ENCODE data around the gene GPR12.

GPR12 gene

DNA sequence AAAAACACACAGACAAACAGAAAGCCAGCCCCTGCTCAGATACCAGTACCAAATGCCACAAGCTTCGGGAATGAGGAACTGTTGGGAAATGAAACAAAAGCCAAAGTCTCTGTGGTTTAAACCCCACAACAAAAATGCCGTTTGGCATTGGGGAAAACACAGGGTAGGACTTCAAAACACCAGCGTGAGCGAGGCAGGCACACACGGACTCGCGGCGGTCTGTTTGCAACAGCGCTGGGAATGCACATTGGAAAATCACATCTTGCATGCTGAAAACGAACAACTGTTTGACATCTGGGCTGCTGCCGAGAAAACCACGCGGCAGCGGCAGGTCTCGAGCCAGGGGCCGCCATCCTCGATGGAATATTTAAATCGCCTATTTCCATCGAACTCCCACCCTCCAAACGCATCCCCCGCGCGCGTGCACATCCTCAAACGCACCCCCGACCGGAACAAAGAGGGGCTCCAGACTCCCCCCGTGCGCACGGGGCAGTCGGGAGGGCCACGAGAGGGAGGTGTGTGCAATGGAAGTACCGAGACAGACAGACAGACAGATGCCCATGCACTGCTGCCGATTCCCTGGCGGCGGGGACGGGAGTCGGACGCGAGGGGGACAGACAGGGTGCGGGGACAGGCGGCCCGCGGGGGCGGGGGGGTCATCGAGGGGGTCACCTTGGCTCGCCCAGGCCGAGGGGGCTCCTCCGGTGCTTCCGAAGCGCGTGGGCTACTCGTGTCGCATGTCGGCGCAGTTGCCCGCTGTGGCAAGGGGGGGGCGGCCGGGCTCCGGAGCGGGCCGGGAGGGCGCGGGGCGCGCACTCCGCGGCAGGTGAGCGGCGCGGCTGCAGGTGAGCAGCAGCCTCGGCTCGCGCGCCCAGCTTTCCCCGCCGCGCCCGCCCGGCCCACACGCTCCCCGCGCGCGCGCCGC is at the start of gene GPR12:
Gene GPR12 (minus strand): TSS at position 880 of the 925 bp plus-strand sequence. CDS start 959 bp downstream, outside the sequence.
- DNase-seq, result no peak

- DNase-seq, result no peak
Observed at GRCh38 chr13:26810095-26810494, 49.5 kb upstream of the GPR12 start.

- no peak for DNase-seq
Observed at GRCh38 chr13:26806891-26807290, 46.3 kb upstream of the GPR12 start.

DNA sequence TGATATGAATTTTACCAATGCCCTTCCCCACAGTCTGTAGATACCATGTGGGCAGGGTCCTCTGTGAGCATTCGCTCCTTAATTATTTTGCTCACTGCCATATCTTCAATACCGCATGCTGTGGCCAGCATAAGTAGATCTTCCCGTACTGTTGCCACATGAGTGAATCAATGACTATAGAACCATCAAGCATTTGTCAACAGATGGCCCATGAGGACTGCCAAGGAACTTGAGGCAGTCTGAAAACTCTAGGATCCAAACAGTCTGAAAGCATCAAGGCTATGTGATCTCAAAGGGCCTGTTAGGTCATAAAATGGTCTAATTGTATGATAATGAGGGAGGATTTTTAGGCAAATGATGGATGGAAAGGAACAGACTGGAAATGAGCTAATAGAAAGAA is 27.4 kb upstream of the GPR12 start:
- no peak for DNase-seq

- DNase-seq, result no peak
Observed at GRCh38 chr13:26786651-26787295, 26.2 kb upstream of the GPR12 start.

- DNase-seq, result peak; percentile 30
Observed at GRCh38 chr13:26785838-26786630, 25.4 kb upstream of the GPR12 start.

- DNase-seq, result no peak
Observed at GRCh38 chr13:26784704-26785639, 24.4 kb upstream of the GPR12 start.

GRCh38 chr13:26780411-26780810 is 19.8 kb upstream of the GPR12 start:
- no peak for DNase-seq

GRCh38 chr13:26779321-26779720 is 18.7 kb upstream of the GPR12 start:
- no peak for DNase-seq

GRCh38 chr13:26772531-26772930 is 11.9 kb upstream of the GPR12 start:
- no peak for DNase-seq

DNA sequence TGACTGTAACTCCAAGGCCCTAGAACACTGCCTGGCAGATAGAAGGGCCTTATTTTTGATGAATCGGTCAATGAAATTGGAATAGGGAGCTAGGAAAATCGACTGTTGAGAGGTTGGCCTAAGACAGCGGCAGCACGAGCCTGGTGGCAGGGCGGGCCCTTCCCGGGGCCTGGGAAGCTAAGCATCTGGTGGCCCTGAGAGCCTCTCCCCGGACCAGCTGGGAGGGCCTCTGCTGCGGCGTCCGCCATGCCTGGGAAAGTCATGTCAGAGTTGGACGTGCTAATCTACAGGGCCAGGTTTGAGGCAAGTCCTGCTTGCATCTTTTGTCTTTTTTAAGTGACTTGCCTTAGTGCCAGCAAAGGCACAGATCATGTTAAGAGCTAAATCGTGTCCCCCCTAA is 11.2 kb upstream of the GPR12 start:
- no peak for DNase-seq

DNA sequence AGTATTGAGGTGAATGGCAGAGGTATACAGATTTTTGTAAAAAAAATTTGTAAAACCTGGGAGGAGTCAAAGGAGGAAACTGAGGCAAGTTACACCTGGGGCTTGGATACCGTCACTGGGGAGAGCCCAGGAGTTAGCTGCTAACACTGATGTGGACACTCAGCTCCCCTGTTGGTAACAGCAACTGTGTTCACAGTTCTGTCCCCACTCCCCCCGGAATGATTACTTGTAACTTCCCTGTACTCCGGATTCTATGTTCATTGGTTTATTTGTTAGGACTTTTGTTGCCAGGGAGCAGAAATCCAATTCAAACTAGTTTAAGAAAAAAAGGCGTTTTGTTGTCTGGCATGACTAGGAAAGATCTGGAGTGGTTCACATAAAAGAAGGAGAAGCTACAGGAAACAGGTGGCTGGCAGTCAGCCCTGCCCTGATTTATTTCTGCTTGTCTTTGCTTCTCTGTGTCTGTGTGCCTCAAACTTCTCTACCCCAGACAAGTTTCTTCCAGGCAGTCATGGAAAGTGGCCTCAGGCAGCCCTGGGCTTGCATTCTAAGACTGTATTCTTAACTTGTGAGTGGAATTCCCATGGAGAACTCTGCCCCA is 2.3 kb upstream of the GPR12 start:
- no peak for DNase-seq

GRCh38 chr13:26760832-26761582 is 421 bp upstream of the GPR12 start:
- no peak for DNase-seq

GRCh38 chr13:26759249-26759906 is 1.2 kb downstream of the GPR12 start:
- no peak for DNase-seq

- no peak for DNase-seq
Observed at GRCh38 chr13:26758496-26759157, 2.0 kb downstream of the GPR12 start.

DNA sequence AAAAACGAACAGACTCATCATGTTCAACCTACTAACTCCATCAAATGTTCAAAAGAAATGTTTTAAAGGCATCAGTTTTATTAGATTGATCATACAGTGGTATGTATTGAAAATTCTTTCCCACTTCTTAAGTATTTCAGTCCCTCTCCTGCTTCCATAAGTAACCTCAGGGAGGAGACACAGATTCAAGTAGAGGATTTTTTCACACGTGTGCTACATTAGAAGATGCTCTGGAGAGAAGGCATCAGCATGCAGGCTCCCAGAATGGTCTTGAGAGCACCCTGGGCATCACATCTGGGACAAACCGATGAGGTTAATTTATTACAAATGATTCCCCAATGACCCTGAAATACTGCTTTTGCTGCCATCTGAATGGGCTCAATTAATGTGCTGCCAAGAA is 3.6 kb downstream of the GPR12 start:
- DNase-seq, result no peak

GRCh38 chr13:26752671-26753070 is 7.9 kb downstream of the GPR12 start:
- DNase-seq, result no peak

DNA sequence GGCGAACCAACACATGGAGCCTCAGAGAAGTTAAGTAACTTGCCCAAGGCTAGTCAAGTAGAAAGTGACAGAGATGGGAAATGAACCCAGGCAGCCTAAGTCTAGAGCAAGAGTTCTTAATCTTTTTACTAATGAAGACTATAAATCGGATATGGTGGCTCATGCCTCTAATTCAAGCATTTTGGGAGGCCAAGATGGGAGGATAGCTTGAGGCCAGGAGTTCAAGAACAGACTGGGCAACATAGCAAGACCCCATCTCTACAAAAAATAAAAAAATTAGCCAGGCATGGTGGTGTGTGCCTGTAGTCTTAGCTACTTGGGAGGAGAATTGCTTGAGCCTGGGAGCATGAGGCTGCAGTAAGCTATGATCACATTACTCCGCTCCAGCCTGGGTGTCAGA is 10.7 kb downstream of the GPR12 start:
- DNase-seq, result no peak

- DNase-seq, result no peak
Observed at GRCh38 chr13:26749285-26749684, 11.3 kb downstream of the GPR12 start.

- no peak for DNase-seq
Observed at GRCh38 chr13:26747706-26748105, 12.9 kb downstream of the GPR12 start.
